H7 (cell line): ENCODE data around the gene CD82. TPM values are rescaled to one million over a fixed set of nuclear protein-coding genes. Genes with fewer than 3 reads are reported as not detected.

Source experiments
- DNase-seq: peaks from one replicate; pipeline ENCODE4 v3.0.0; 2012
- H3K27me3 ChIP-seq: 2 replicates; pipeline ENCODE4 v1.6.0; 2011; ENCODE audit warnings: mild to moderate bottlenecking, low read length; ENCODE audit not compliant: control insufficient read depth, insufficient read depth
- H3K36me3 ChIP-seq: replicated peaks from 2 replicates; pipeline ENCODE4 v1.5.1; 2011; ENCODE audit warnings: low read length; ENCODE audit not compliant: control insufficient read depth, insufficient read depth
- H3K4me3 ChIP-seq: 2 replicates; pipeline ENCODE4 v1.5.1; 2011; ENCODE audit warnings: low read depth, mild to moderate bottlenecking, control low read depth, low read length, moderate library complexity; ENCODE audit not compliant: insufficient read depth
- total RNA-seq: library from RNA; depleted of rRNA; stranded (reverse); fragments of >200 nt; shearing (Covaris generic); gene quantifications from 2 replicates; pipeline ENCODE4 v1.2.3, GENCODE V29; 2014

The CD82 gene
- total RNA-seq, 1 experiment from 2014 or later = 1.3 TPM

DNA sequence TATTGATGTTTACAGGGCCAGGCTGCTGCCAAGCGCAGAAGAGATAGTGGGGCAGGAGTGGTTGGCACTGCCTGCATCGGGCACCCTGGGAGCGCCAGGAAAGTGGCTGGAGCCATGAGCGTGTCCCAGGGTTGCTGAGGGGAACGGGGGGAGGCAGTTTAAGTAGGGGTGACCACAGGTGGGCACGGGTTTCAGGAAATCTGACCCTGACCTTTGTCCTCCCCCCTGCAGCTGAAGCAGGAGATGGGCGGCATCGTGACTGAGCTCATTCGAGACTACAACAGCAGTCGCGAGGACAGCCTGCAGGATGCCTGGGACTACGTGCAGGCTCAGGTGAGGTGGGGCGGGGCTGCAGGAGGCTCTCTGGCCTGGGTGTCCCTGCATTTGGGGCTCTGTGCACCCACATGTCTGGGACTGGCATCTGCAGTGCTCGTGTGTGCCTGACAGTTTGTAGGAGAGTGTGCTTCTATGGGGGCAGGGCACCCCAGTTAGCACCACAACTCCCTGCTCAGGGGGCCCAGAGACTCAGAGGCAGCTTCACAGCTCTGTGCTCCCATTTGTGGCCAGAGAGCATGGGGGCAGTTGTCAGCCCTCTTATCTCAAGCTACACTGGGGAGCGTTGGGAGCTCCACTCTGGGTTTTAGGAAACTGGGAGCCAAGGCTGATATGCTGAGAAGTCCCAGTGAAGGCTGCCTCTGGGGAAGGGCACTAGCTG is 49.7 kb downstream of the CD82 start:
- Histone ChIP-seq H3K36me3 (no peaks in the 10 kb centered on the region), H3K4me3 (no peak overlapping the region), H3K27me3 (no peaks in the 10 kb centered on the region)
- no peak for DNase-seq

DNA sequence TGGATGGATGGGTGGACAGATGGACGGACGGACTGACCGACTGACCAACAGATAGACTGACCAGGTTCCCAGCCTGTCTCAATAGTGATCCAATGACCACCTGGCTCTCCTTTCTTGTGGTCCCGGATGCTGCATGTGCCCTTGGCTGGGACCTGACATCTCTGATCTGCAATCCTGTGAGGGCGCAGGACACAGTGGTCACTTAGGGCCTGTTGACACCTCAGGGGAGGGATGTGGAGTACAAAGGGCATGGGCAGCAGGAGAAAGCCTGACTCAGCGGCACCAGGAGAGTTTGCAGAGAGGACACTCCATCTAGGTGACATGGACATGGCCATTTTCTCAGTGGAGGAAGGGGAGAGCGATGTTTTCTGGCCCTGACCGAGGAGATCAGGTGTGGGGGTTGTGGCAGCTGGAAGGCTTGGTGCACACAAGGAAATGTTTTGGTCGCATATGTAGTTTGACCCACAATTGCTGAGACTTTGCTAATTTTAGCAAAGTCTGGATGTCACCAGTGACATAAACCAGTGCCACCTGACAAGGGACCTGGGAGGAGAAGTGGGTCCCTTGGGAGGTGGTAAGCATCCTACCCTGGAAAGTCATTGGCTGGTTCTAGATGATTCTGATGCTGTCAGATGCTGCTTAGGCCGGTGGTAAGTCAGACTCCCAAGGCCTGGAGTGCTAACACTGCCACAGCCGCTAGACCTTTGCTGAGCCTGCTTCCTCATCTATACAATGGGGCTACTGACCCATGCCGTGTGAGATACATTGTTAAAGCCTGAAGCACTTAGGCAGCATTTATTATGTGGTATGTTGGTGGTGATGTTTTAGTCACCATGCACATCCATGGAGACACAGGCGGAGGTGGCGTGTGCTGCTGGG is 50.7 kb downstream of the CD82 start:
- Histone ChIP-seq H3K36me3 (no peaks in the 10 kb centered on the region), H3K27me3 (no peaks in the 10 kb centered on the region), H3K4me3 (no peak overlapping the region)
- DNase-seq = no peak

DNA sequence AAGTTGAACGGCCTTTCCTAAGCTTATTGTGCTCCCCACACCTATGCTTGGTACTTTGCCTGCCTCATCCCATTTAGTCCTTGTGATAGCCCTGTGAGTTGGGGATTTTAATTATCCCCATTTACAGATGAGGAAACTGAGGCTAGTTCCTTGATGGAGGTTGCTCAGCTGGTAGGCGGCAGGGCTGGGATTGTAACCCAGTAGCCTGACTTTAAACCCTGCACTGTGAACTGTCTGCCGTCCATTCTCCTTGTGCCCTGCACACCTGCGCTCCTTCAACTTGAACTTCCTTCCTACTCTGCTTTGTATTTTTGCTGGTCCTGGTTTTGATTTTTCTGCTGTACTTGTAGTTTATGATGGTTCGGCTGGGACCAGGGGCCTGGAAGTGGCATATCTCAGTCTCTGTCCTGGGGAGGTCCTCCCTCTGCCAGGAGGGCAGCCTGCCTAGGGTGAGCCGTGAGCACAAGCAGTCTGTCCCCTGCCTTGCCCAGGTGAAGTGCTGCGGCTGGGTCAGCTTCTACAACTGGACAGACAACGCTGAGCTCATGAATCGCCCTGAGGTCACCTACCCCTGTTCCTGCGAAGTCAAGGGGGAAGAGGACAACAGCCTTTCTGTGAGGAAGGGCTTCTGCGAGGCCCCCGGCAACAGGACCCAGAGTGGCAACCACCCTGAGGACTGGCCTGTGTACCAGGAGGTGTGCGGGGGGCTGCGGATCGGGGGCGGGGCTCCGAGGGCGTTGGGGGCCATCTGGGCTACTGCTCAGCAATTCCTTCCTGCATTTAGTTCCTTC is 52.4 kb downstream of the CD82 start:
- Histone ChIP-seq H3K36me3 (no peaks in the 10 kb centered on the region), H3K27me3 (no peaks in the 10 kb centered on the region; the same call in 1 of the 2 replicates), H3K4me3 (no peak overlapping the region)
- DNase-seq = no peak

DNA sequence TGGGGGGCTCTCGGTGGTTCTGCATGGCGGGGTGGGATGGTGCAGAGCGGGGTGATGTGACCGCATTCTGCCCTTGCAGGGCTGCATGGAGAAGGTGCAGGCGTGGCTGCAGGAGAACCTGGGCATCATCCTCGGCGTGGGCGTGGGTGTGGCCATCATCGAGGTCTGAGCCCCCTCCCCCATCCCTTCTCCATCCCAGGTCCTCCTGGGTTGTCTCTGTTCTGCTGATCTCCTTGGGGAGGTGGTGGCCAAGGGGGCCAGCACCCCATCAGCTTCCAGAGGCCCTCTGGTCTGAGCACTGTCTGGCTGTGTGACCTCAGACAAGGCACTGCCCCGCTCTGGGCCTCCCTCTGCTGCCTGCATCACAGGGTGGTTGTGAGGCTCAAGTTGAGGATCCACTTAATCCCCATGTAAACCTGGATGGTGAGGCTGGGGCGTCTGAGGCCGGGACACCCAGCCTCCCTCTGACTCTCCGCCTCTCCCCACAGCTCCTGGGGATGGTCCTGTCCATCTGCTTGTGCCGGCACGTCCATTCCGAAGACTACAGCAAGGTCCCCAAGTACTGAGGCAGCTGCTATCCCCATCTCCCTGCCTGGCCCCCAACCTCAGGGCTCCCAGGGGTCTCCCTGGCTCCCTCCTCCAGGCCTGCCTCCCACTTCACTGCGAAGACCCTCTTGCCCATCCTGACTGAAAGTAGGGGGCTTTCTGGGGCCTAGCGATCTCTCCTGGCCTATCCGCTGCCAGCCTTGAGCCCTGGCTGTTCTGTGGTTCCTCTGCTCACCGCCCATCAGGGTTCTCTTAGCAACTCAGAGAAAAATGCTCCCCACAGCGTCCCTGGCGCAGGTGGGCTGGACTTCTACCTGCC is 53.3 kb downstream of the CD82 start:
- peak; percentile 28 for DNase-seq
- Histone ChIP-seq H3K36me3 (no peaks in the 10 kb centered on the region), H3K27me3 (no peaks in the 10 kb centered on the region; the same call in 1 of the 2 replicates), H3K4me3 (no peak overlapping the region)

DNA sequence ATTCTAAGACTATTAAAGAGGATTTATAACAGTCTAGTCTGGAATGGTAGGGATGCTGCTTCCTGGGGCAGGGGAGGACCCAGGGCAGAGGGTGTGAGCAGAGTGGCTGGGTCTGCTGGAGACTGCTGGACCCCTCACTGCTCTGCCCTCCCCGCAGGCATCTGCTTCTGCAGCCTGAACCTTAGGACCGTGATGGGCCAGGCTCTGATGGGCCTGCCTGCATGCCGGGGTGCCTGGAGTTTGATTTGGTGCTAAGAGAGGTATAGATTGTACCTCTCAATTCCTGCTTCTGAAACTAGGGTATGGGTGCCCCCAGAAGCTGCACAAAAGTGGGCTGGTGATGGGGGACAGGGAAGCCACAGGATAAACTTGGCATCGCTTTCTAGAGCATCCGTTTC is 54.9 kb downstream of the CD82 start:
- H3K27me3 ChIP-seq = no peaks in the 10 kb centered on the region; the same call in 1 of the 2 replicates
- no peak overlapping the region for H3K4me3 ChIP-seq
- no peaks in the 10 kb centered on the region for H3K36me3 ChIP-seq
- no peak for DNase-seq

DNA sequence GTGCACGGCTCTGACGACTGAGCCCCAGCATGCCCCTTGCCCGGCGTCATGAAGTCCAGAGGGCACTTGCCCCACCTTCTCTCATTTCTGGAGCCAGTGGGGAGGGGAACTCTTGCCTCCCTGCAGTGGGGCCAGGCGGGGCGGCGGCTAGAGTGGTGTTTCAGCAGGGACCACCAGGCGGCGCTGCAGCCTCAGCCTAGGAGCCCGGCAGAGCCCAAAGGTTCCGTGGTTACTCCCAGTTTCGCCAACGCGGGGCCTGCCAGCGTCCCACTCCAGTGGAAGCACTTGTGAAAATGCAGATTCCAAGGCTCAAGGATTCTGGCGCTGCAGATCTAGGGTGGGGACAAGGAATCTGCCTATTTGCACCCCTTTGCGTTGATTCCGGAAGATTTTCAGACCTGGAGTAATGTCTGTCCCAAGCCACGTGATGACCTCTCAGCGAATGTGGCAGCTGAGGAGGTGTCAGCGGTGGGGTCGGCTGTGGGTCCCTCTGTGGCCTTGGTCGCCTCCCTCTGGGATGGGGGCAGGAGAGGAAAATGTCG is 55.7 kb downstream of the CD82 start:
- DNase-seq = peak; percentile 96
- Histone ChIP-seq H3K27me3 (no peaks in the 10 kb centered on the region; the same call in none of the 2 replicates), H3K36me3 (no peaks in the 10 kb centered on the region), H3K4me3 (peak overlapping the region; percentile 32)

DNA sequence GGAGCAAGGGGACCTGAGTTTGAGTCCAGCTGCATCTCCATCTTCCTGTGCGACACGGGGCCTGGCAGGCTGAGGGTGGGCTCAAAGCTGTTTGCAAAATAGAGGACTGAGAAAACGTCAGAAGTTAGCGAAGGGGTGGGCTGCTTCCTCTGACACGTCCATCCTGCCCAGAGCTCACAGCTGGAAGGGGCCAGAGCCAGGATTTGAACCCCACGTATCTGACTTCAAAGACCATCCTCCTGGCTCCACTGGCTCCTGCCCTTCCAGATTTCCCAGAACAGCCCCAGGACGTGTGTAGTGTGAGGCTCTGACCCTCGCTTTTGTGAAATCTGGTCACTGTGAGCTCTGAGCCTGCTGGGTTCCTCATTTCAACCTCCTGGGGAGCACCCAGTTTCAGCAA is 56.3 kb downstream of the CD82 start:
- H3K27me3 ChIP-seq = no peaks in the 10 kb centered on the region; the same call in none of the 2 replicates
- peak; percentile 23 for DNase-seq

DNA sequence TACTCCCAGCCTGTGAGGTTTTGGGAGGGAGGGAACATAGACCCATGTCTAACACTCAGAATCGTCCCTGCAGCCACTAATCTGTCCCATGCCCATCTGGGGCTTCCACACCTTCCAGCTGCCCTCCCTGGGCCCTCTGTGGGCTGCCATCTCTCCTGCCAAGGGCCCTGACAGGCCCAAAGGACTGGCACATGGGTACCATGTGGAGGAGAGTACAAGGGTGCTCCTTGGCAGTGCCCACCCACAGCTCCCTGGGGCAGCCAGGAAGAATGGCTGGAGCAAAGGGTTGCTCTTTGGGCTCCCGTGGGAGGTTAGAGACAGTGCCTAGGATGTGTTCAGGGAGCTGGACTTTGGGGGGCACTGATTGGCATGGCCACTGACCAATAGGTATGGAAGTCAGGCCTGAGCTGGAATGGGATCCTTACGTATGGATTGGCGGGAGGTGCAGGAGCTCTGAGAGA is 56.8 kb downstream of the CD82 start:
- Histone ChIP-seq H3K27me3 (no peaks in the 10 kb centered on the region; the same call in none of the 2 replicates), H3K36me3 (no peaks in the 10 kb centered on the region), H3K4me3 (no peak overlapping the region)
- no peak for DNase-seq

More for the DNA sequence above, 56.3 kb downstream of the CD82 start:
- H3K36me3 ChIP-seq = no peaks in the 10 kb centered on the region
- H3K4me3 ChIP-seq = no peak overlapping the region

DNA sequence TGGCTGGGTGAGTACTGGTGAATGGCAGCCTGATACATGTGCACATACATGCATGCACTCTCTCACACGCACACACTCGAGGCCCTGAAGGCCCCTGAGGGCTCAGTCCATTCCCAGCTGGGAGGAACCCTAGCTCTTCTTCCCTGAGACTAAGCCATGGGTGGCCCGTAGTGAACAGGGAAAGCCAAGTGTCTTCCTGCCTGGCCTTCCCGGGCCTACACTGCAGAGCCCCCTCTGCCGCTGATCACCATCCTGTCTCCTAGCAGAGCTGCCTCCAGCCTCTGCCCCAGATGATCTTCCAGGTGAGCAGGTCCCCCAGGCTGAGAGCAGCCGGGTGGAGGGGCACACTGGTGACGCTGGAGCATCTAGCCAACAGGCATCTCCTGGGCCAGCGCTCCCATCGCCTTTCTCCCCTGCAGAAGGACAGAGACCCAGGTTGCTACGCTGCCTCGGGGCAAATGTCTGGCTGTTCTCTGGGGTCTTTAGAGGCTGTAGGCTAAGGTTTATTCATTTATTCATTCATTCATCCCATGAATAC is 57.3 kb downstream of the CD82 start:
- Histone ChIP-seq H3K4me3 (no peak overlapping the region), H3K36me3 (no peaks in the 10 kb centered on the region), H3K27me3 (no peaks in the 10 kb centered on the region; the same call in none of the 2 replicates)
- DNase-seq = peak; percentile 30

DNA sequence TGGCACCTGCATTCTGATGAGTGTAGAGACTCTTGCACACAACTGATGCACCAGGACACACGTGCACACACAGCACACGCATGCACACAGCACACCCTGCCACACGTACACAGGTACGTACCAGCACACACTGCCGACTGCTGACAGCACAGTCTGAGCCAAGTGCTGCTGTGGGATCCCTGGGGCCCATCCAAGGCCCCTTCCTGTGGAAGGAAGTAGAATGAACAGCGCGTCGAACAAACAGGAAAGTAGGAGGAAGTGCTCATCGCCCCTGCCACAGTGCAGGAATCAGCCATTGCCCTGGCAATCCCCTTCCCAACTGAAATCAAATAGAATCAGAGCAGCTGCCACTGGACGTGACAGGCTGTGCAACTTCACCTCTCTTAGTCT is 57.9 kb downstream of the CD82 start:
- peak; percentile 14 for DNase-seq
- no peak overlapping the region for H3K4me3 ChIP-seq
- no peaks in the 10 kb centered on the region; the same call in none of the 2 replicates for H3K27me3 ChIP-seq

DNA sequence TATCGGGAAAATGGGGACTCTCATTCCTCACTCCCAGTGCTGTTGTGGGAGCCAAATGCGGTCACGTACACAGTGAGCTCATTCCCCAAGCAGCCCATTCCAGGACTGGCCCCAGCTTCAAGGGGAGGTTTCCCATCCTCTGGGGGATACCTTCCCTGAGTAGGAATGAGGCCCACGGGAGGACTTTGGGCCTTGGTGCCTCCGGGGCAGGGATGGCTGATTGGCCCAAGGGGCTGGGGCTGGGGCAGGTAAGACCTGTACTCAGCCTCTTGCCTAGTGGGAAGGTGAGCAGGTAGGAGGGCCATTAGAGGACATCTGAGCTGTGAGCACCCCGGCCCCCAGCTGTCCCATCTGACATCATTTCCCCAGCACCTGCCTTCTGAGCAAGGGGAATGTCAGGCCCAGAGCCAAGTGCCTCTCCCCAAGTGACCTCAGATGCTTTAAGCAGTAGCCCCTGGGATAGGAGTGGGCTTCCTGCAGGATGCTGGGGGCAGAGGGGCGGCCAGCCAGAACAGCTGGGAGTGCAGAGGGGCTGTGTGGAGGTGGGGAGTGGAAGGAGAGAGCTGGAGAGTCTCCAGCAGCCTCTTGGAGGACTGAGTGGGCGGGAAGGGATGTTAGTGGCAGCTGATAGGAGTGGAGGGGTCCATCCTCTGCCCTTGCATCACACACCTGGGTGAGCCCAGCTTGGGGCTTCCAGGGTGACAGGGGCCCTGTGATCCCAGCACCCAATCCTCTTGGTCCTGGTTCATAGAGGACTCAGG is 58.4 kb downstream of the CD82 start:
- Histone ChIP-seq H3K36me3 (no peaks in the 10 kb centered on the region), H3K4me3 (no peak overlapping the region), H3K27me3 (no peaks in the 10 kb centered on the region; the same call in none of the 2 replicates)
- DNase-seq = peak; percentile 22

More for the DNA sequence above, 57.9 kb downstream of the CD82 start:
- no peaks in the 10 kb centered on the region for H3K36me3 ChIP-seq

DNA sequence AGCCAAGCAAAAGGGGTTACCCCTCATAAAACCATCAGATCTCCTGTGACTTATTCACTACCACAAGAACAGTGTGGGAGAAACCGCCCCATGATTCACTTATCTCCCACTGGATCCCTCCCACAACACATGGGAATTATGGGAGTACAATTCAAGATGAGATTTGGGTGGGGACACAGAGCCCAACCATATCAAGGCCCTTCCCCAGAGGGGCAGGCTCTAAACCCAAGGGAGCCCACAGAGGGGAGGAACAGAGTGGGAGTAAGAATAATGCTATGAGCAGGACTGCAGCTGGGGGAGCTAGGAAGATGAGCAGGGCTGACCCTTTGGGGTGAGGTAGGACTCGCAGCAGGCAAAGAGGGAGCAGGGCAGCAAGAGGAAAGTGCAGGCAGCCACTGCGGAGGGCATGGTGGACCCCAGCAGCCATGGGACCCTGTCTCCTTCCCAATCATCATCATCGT is 59.3 kb downstream of the CD82 start:
- no peak overlapping the region for H3K4me3 ChIP-seq
- H3K27me3 ChIP-seq = no peaks in the 10 kb centered on the region; the same call in none of the 2 replicates
- no peaks in the 10 kb centered on the region for H3K36me3 ChIP-seq
- no peak for DNase-seq
